Amniotic epithelial cell (primary cell): ENCODE measurements around the gene PEX11G.

Experiments used
- DNase-seq: peaks from one replicate; pipeline ENCODE4 v3.0.0-alpha.2; 2010; ENCODE audit warnings: low read depth

PEX11G gene

GRCh38 chr19:7488736-7489353, at the start of gene PEX11G:
Gene PEX11G (minus strand): TSS chr19:7489035. CDS start chr19:7489010, 25 bp downstream.
- peak; percentile 73 for DNase-seq

DNA sequence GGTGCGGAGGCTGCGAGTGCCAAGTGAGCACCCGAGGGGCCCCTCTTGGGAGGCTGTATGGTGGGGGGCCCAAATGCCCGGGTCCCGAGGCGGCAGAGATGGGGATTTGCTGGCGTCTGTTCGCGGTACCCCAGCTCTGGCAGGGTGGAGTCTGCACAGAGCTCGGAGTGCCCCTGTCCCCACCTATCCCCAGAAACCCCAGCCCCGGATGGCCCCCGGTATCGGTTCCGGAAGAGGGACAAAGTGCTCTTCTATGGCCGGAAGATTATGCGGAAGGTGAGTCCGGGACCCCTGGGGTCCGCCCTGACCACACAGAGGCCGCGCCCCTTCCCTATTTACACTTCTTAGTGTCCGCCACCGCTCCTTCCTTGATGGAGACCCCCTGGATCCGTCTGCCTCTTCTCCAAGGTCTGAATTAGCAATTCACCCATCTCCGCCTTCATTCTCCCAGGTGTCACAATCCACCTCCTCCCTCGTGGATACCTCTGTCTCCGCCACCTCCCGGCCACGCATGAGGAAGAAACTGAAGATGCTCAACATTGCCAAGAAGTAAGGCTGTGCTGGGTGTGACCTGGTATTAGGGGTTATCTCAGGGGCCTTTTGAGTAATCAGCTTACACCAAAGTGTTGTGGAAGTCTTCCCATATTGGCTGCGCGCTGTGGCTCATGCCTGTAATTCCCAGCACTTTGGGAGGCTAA, 47.3 kb upstream of the PEX11G start:
- no peak for DNase-seq

DNA sequence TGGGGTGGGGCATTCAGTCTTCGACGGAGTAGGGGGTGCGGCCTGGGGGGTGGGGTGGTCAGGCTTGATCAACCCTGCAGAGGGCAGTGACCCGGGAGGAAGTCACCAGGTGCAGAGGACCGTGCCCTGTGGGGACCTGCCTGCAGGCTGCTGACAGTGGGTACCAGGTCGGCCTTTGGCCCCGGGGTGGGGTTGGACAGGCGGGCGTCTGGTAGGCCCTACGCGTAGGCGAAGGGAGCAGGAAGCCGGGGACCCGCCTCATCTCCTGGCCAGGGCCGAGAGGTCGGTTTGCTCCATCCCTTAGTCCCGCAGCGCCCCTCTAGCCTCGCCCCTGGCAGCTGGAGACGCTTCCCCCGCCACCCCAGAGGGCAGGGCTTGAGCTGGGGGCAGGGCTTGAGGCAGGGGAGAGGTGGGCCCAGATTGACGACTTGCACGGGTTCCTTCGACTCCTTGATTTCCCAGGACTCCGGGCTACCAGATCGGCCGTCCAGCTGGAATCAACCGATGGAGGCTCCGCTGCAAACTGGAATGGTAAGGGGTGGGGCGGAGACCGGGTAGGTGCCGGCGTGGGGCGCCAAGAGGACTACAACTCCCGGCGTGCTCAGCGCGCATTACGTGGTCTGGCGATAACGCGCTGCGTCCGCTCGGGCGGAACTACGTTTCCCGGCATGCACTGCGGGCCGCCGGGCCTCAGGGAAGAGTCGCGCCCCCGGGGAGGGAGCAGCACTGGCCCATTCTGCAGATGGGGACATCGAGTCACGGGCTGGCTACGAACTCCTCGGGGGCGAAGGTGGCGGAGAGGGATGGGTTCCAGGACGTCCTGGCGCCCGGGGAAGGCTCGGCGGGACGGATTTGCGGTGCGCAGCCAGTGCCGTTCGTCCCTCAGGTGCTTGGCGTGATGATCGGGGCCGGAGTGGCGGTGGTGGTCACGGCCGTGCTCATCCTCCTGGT, 46.5 kb upstream of the PEX11G start, which contains the start of gene PNPLA6:
PNPLA6 (plus strand) TSS at position 671 of the 951 bp plus-strand sequence; CDS start at position 743, 72 bp downstream.
- DNase-seq = peak; percentile 89

DNA sequence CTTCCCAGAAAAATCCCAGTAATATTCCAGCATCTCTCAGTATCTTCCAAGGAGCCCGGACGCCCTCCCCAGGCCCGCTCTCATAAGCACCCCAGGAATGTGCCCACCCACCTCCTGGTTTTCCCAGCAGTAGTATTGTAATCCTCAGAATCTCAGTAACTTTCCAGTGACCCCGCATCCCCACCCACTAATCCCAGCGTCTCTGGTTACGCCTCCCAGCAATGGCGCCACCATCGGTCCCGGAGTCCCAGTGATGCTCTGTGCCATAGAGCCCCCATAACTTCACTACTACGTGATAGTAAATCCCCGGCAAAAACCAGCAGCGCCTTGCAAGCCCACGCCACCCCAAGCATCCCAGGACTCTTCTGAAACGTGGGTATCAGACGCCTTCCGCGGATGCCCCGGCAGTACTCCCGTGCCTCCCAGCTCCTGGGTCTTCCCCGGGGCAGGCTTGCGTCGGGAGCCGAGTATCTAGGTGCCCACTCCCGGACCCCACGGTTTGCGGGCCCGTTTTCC, 45.8 kb upstream of the PEX11G start:
- DNase-seq = peak; percentile 82

DNA sequence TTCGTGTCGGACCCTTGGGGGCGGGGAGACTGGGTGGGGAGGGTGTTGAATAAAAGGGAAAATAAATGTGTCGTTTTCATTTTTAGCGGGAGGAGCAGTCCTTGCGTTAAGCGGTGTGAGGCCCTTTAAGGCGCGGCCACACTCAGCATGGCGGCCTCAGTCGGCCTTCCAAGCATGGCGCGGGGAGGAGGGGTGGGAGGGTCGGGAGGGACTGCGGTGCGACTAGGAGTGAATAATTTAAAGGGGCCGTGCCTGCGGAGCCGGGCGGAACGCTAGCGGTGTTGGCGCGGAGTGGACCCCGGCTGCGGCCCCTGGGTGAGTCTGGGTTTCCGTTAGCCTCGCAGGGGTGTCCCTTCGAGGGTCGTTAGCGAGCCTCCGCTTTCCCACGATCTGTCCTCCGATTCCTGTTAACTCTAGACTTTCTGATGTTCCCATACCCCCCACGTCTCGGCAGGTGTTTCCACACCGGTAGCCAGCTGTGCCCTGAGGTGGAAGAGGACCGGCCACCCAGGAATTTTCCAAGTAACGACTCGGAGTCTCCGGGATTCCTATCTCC, 45.2 kb upstream of the PEX11G start:
- DNase-seq = peak; percentile 89

GRCh38 chr19:7533281-7533885, 44.5 kb upstream of the PEX11G start:
- DNase-seq = peak; percentile 64

DNA sequence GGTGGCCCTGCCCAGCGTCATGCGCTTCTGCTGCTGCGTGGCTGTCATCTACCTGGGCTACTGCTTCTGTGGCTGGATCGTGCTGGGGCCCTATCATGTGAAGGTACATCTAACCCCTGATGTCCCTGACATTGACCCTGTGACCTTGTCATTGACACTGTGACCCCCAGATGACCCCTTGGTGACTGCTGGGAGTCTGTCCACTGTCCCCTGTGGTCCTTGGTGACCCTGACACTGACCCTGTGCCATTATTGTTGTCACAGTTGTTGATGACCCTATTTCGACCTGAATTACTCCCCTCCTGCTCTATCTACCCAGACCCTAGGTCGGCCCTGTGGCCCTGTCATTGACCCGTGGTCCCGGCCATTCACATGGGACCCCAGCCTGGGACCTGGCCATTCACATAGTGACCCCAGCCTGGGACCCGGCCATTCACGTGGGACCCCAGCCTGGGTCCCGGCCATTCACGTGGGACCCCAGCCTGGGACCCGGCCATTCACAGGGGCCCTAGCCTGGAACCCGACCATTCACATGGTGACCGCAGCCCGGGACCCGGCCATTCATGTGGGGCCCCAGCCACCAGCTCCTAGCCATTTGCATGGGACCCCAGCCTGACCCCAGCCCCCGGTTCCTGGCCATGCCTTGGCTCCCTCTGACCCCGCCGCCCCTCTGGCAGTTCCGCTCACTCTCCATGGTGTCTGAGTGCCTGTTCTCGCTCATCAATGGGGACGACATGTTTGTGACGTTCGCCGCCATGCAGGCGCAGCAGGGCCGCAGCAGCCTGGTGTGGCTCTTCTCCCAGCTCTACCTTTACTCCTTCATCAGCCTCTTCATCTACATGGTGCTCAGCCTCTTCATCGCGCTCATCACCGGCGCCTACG, 41.0 kb upstream of the PEX11G start:
- DNase-seq = no peak

- DNase-seq = no peak
Observed at GRCh38 chr19:7529246-7529600, 40.4 kb upstream of the PEX11G start.

GRCh38 chr19:7528522-7529245, 39.8 kb upstream of the PEX11G start:
- no peak for DNase-seq

GRCh38 chr19:7528192-7528519, 39.3 kb upstream of the PEX11G start:
- no peak for DNase-seq

- no peak for DNase-seq
Observed at GRCh38 chr19:7527516-7528191, 38.8 kb upstream of the PEX11G start.

DNA sequence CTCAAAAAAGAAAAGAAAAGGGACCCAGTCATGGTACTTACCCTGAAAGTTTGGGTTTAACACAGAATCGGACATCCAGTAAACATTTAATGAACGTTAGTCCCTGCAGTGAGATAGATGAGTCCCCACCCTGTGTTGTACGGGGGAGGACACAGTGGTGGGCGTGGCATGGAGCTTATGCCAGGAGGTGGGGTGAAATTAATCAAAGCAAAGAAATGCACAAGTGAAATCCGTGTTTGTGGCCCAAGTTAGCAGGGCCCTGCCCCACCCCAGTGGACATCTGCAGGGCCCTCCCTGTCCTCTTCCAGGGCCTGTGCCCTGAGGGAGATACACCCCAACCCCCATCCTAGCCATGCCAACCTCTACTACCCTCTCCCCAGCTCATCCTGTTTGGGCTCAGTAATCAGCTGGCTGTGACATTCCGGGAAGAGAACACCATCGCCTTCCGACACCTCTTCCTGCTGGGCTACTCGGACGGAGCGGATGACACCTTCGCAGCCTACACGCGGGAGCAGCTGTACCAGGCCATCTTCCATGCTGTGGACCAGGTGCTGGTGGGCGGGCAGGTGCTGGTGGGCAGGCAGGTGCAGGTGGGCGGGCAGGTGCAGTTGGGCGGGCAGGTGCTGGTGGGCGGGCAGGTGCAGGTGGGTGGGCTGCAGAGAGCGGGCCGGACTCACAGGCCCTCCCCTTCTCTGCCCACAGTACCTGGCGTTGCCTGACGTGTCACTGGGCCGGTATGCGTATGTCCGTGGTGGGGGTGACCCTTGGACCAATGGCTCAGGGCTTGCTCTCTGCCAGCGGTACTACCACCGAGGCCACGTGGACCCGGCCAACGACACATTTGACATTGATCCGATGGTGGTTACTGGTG, 37.5 kb upstream of the PEX11G start:
- no peak for DNase-seq

DNA sequence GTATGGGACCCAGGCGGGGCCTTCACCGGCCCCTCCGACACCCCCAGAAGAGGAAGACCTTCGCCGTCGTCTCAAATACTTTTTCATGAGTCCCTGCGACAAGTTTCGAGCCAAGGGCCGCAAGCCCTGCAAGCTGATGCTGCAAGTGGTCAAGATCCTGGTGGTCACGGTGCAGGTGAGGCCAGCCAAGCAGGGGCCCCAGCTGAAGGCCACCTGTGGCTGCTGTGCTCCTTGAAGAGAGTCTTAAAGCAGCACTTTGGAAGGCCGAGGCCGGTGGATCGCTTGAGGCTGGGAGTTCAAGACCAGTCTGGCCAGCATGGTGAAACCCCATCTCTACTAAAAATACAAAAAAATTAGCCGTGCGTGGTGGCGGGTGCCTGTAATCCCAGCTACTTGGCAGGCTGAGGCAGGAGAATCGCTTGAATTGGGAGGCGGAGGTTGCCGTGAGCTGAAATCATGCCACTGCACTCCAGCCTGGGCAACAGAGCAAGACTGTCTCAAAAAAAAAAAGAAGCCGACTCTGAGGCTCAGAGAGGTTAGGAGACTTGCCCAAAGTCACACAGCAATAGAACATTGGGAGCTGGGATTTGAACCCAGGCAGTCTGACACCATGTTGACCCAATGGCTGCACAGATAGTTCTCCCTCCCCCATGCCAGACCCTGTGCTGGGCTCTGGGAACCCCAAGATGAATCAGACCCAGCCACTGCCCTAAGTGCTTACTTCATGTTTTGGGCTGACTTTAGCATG, 36.3 kb upstream of the PEX11G start:
- no peak for DNase-seq

GRCh38 chr19:7524523-7524922, 35.7 kb upstream of the PEX11G start:
- DNase-seq = no peak

GRCh38 chr19:7522923-7523667, 34.3 kb upstream of the PEX11G start:
- DNase-seq = peak; percentile 19

DNA sequence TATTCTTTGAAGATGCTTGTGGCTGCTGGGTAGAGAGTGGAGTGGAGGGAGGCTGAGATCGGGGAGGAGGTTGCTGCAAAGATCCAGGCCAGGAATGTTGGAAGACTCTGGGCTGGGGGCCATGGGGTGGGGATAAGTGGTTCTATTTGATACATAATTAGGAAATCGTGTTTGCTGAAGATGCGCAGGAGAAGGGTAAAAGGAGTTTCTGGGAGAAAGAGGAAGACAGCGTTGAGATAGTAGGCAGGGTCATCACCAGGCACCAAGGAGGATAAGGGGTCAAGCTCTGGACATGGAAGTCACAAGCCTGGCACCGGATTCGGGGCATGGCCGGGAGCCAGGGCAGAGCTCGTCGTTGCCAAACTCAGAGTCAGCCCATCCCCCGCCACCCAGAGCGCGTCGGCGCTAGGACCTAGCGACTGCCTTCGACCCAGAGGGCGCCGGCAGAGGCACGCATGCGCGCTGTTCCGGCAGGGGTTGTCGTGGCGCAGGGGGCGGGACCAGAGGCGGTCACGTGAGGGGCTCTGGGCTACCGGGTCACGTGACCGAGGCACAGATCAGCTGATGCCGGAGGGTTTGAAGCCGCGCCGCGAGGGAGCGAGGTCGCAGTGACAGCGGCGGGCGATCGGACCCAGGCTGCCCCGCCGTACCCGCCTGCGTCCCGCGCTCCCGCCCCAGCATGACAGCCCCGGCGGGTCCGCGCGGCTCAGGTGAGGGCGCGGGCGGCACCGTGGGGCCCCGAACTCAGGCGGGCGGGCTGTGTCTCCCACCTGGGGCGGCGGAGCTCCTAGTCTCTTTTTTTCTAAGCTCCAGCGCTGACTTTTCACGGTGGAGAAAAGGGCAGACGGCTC, 33.5 kb upstream of the PEX11G start, which contains the start of gene MCOLN1:
MCOLN1 (plus strand) TSS at position 553 of the 851 bp plus-strand sequence; CDS start at position 680, 127 bp downstream.
- DNase-seq = peak; percentile 89
